Measurements from ENCODE around the gene MED26.

The MED26 gene

DNA sequence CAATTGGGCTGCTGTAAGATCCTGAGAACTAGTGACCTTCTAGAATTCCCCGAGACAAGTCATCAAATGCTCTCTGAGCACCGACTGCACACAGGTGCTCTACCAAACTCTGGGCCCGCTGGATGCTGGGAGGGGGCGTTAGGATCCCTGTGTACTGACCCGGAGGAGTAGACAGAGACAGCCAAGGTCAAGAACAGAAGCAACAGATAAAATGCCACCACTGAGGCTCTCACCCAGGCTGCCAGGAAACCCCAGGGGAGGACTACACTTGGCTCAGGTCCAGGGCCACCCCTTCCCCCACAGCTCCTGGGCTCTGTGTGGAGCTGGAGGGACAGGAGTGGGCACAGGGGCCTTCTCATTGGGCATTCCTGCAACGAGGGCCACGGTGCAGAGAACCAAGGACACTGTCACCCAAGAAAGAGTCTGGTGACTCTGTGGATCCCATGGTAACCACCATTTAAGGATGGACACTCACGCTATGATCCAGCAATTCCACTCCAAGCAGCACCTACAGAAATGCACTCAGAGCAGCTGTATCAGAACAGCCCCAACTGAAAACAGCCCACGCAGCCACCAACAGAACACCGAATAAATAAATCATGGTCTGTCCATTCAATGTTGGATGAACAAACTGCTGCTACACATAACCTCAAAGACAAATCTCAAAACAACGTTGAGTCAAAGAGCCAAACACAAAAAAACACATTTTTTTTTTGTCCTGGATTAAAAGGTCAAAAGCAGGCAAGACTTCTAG lies 39.0 kb downstream of the MED26 start:
- DNase-seq (ENCODE audit: low spot score) = no peak

DNA sequence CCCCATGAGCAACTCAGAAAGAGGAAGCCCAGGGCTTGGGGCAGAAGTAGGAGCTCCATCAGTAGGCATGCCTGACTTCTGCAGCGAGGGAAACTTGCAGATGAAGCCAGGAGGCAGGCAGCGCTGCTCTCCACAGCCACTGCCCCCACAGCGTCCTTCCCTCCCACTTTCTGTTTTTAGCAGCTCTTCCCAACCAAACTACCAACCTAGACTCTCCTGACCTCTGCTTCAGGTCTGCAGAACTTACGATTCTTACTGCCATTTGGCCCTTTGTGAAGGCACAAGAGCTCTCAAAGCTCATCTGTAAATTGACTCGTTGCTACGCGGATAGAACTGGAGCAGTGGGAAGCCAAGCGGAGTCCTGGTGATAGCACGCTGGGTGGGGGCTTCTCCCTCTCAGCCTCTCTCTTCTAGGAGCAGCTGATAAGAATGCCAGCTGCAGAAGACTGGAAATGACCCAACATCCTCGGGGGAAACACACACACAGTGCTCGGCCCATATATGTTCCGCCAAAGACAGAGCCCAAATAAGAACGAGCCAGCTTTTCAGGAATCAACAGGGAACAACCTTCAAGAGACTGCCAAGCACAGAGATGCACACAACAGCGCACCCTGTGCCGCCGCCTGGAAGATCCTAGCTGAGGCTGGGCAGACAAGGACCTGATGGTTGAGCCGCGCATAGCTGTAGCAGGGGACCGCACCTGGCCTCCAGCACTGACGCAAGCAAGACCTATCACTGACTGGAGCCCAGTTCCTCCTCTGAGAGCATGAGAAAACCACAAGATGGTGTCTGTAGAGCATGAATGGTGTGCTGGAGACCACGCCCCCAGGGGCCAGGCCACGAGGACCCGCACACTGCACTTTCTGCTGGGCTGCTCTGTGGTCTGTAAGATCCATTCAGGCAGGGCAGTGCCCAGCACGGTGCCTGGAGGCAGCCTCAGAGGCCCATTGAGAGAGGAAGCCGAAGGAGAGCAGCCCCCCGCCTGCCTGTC lies 39.9 kb downstream of the MED26 start:
- peak; percentile 55 for DNase-seq (ENCODE audit: low spot score)

DNA sequence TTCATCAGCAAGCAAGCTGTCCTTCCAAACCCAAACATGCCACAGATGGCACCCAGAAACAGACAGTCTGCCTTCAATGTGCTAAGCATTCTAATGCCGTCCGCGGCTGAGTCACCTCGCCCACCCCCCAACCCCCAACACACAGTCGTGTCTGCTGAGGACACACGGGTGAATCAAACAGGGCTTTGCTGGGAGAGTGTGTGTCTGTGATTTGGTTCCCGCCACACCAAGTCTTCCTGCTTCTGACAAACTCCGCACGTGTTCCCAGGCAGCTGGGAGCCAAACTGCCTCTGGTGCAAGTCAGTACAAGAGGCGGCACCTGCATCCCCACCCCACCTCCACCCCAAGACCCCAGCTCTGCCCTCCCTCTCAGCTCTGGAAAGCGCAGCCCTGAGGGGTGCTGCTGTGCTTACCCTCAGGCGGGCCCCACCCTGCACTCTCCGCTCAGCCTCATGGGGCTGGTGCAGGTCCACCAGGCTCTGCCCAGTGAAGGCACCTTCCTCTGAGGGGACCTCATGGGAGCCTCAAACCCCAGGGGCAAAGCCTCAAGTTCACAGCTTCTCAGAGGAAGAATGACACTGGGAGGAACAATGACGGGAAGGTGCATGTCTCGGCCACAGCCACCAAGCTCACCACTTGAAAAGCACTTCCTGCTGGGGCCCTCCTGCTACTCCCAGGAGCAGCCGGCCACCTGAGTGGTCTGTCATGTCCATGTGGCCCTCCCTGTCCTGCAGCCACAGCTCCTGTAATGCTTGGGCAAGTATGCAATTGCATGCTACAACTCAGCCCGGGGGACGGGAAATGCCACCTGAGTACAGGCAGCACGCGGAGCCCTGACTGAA lies 40.8 kb downstream of the MED26 start:
- DNase-seq (ENCODE audit: low spot score) = peak; percentile 62

DNA sequence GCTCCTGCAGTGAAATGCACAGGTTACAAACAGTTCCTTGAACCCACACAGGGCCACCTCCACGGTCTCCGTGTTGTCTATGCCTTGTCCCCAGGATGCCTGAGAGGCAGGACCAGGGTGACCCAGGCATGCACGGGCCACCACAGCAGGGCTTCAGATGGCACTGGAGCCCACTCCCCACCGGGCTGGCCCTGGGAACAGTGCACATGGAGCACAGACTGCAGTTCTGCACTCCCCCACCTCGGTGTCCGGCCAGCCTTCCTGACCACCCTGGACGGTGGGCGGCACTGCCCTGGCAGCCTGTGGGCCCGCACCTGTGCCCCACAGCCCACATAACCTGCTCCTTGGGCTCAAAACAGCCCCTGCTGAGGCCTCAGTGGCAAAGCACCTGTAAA lies 41.5 kb downstream of the MED26 start:
- no peak for DNase-seq (ENCODE audit: low spot score)

DNA sequence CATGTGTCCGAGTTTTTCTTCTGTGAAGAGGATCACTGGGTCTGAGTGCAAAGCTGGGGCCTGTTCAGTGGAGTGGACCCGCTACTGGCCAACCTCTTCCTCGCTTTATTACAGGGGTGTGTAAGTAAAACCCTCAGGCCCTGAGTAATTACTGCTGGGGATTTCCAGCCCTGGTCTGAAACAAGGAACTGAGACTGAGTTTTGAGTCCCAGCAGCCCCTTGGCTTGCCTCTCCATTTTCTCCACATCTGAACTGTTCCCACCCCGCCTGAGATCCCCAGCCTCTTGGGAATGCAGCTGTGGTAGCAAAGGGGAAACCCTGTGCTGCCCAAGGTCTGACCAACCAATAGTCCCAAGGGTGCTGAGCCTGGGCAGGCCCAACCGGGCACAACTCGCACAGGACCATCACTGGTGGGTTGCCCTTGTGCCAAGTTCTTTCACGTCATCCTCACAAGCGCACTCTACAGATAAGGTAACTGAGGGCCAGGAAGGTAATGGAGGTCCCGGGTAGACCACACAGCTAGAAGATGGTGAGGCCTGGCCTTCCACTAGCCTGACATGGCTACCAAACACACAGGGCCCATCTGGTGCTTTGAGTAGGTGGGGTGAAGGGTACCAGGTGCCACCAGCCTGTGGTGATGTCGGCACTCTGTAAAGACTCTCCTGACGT lies 42.1 kb downstream of the MED26 start:
- peak; percentile 24 for DNase-seq (ENCODE audit: low spot score)

DNA sequence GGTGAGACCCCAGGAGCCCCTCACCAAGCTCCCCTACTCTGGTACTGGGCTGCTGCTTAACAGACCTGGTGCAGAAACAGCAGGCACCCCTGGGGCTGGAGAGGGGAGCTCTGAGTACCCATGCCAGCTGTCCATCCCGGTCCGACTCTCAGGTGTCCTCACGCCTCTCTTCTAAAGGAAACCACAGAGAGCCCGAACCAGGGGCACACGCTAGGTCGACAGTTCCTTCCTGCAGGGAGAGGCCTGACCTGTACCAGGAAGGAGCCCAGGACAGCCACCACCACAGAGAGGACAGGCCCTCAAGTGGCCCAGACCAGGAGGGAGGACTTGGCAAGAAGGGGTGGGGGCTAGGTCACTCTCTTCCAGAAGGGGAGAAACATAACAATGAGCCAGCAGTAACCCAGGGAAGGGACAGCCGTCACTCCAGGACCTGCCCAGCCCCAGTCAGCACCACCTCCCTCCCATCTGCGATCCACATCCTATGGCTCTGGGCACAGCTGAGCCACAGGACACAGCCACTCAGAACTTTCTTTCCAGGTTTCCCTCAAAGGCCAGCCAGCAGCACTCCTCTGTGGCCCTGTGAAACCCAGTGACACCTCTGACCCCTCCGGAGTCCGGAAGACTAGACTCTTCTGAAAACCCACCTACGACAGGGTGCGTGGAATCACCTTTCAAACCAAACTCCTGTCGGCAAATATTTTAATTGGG lies 42.8 kb downstream of the MED26 start:
- DNase-seq (ENCODE audit: low spot score) = no peak

DNA sequence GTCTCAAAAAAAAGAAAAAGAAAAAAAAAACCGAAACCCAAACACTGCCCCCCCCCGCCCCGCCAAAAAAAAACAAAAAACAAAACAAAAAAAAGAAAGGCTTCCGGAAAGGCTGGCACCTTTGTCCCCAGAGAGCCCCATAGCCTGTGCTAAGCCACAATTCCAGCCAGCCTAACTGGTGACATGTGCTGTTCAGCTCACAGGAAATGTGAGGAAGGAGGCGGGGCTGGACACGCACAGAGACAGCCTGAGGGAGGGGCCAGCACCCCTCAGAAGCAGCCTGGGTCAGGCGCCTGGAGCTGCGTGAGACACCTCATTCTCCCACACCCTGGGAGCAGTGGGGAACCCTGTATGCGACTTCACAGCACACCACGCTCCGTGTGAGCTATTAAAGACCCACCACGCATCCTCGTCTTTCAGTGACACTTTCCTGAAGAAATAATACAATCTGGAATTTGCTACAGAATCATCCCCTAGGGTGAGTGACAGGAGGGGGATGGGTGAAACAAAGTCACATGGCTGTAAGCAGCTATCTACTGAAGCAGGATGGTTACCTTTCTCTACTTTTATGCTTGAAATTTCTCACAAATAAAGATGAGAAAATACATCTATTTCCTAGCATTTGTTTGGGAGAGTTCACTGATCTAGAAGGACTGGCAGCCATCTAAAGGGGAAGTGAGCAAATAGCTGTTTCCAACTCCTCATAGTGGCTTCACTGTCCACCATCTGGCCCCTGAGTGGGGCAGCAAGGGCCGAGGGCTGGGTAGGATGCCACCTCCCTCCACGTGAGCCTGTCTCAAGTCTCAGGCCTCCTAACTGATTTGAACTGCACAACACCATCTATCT lies 43.5 kb downstream of the MED26 start:
- peak; percentile 89 for DNase-seq (ENCODE audit: low spot score)

DNA sequence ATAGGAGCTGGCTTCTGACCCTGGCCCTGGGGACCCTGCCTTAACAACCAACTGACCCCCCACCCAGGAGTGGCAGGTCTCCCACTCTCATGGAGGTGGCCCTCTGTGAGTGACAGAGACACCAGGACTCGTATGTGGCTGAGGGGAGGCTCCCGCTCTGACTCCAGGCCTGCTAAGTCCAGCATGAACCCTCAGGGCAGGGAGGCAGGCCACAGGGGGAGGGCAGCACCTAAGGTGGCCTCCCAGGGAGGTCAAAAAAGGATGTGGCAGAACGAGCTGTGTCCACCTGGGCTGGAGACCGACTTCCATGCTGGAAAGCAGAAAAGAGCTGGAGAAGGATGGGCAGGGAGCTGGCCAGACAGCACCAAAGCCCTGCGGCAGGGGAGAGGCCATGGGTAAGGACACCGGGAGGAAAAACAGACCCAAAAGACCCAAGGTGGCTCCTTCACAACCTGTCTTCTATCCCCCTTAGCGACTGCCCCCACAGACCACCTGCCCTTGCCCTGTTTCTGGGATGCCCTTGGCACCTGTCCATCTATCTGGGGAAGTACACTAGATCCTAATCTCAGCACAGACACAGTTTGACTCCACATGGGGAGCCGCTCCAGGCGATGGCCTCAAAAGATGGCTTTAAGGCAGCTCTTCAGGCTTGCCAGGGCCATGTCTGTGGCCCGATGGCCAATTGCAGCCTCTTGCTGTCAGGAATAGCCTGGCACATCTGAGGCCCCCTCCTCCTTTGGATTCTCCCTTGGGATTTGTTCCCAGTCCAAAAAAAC lies 45.3 kb downstream of the MED26 start:
- no peak for DNase-seq (ENCODE audit: low spot score)

DNA sequence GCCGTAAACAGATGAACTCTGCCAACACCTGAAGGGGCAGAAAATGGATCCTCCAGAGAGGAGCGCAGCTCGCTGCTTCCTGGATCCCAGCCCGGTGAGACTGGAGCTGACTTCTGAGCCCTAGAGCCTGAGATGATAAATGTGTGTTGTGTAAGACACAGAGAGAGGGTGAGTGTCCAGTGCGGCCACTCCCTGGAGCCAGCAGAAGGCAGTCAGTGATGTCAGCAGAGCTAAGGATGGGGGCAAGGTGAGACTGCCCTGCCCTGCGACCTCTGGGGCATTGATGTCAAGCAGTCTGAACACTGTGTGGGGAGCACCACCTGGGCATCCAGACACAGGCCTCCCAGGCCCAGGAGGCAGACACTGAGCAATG lies 46.0 kb downstream of the MED26 start:
- no peak for DNase-seq (ENCODE audit: low spot score)

DNA sequence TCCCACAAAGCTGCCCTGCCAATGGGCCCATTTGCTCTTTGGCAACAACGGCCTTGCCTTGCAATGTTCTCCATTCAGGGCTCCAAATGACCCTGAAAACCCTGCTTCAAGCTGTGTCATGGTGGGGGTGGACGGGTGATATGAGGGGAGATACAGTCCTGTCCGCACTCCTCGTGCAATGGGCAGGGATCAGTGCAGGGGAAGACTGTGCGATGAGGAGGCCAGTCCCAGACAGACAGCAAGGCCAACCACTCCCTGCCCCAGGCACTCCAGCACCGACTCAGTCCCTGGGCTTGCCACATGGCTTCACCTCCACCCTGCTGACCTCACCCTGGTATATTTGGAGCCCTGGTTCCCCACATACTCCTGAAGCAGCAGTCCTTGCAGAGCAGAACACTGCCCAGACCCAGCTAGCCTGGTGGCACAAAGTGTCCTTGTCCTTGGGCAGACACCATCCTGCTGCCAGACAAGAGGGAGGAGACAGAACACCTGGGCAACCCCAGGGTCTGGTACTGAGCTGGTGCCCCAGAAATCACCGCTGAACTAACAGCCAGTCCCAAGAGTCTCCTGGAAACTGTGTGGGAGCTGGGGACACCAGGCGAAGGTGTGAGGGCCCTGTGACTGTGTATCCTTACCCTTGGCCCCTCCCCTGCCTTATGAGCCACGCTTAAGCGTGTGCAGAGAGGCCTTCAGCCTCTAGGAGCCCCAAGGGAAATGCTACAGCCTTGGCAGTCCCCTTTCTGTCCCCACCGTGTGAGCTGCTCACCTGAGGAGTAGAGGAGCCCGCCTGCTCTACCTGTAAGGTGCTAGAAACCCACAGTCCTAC lies 46.6 kb downstream of the MED26 start:
- DNase-seq (ENCODE audit: low spot score) = no peak

DNA sequence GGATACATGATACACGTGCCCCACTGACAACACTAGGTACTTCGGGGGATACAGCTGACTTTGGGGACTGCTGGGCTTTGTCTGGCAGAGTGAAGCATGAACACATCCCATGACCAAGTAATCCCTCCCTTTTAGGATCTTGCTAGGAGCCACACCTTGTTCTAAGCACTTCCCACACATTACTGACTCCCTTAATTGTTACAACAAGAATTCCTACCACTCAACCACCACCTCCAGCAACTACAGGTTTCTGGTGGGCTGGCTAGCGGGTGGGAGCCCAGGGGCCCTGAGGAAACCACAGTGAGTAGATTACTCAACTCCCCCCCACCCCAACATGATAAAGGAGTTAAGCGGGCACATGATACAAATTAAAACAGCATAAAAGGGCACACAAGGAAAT lies 48.6 kb downstream of the MED26 start:
- DNase-seq (ENCODE audit: low spot score) = no peak

DNA sequence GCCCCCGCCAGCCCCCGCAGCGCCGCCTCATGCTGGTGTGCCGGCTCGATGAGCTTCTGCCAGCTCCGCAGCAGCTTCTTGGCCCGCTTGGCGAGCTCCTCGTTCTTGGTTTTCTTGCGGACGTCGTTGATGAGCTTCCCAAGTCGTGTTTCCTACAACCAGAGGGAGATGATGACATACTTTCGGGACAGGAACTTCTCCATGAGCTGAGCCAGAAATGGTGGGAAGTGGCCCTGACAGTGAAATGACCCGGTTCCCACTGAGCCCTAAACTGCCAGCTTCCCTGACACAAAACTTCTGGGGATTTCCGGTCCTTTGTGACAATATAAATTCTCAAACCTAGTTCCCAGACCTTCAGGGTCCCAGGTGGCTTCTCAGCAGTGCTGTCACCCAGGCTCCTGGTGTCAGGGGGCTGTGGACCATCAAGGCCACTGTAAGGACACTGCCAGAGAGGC lies 50.4 kb downstream of the MED26 start:
- DNase-seq (ENCODE audit: low spot score) = no peak

DNA sequence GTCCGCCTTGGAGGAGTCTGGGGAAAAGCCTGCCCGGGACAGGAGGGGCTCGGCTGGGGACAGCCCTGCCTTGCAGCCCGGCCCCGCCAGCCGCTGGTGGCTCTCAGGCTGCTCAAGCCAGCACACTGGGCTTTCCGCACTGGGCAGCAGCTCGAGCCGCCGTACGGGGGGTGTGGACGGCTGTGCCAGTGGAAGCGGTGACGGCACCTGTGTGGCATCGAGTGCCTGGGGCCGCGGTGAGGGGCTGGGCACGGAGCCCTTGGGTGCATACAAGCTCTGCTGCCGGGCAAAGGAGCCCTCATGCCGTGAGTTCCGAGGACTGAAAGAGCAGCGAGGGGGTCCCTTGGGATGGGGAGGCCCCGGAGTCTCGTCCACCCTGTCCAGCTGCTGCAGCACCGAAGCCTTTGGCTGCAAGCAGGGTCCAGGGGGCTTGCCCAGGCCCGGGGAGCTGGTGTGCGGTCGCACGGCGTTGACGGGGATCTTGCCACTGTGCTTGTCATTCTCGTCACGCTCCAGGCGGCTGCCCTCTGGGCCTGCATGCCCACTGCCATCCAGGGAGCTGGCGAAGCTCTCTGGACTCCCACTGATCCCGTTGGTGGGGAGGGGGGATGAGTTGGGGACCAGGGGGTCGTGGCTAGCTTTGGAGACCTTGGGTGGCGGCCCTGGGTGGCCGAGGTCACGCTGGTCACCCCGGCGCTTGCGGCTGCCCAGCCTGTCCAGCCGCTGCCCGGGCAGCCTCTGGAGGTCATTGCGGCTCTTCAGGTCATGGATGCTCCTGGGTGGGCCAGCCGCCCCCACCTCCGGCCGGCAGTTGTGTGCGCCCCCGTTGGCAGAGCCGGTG lies 51.1 kb downstream of the MED26 start:
- no peak for DNase-seq (ENCODE audit: low spot score)

DNA sequence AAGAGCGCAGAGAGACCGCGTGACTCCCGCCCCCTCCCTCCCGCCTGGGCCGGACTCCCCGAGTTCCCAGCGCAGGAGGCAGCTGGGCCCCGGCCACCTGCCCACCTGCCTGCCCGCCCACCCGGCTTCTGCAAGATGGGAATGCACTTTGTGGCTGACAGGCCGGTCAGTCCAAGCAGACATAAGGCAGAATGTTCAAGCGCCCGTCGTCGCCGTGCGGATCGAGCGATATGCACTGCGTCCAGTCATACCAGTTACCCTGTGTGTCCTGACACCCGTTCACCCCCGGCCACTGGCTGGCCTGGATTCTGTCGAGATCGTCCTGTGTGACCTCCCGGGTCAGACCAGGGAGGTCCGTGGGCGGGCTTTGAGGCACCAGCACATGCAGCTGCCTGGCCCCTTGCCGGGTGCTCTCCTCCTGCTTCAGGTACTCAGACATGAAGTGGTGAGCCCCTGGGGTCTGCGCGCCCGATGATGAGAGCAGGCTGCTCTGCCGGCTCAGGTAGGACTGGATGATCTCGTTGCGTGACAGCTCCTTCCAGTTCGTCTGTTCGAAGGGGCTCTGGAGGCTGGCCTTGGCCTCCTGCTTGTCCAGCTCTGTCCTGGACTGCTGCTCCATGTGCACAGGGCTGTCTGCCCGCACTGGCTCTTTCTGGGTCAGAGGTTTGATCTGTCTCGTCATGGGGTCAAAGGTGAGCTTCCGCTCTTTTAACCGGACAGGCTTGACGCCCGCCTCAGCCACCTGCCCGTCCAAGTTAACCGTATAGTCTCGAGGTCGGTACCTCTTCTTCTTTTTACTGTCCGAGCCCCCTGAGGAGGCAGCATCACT lies 51.9 kb downstream of the MED26 start:
- no peak for DNase-seq (ENCODE audit: low spot score)

DNA sequence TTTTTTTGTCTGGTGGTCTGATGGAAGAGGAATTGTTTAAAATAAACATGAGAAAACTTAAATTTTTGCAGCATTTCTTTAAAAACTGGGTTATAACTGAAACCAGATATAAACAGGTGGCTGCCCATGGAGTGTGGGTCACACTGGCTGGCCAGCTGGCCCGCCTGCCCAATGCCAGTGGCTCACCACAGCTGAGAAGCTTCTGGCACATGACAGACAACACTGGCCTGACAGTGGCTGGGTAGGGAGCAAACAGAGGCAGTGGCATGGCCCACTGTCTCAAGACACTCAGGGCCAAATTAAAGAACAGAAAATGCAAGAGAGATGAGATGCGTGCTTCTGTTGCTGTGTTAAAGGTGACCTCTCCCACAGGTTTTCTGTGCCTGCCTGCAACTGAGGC lies 52.7 kb downstream of the MED26 start:
- DNase-seq (ENCODE audit: low spot score) = no peak

DNA sequence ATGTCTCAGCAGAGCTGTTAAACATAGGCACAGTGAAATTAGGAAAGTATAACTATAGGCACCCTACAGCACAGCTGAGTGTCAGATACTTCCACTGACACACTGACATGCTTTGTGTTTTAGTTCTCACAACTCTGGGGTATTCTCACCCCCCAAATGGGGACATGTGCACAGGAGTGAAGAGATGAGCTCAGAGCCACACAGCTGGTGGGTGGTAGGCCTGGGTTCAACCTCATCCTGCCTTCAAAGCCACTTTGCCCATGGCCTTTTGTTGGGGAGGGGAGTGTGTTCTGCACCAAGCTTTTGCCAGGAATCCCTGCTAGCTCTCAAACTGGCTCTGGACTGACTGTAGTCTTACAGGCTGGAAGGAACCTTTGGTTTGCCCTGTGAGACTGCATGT lies 54.1 kb downstream of the MED26 start:
- no peak for DNase-seq (ENCODE audit: low spot score)

DNA sequence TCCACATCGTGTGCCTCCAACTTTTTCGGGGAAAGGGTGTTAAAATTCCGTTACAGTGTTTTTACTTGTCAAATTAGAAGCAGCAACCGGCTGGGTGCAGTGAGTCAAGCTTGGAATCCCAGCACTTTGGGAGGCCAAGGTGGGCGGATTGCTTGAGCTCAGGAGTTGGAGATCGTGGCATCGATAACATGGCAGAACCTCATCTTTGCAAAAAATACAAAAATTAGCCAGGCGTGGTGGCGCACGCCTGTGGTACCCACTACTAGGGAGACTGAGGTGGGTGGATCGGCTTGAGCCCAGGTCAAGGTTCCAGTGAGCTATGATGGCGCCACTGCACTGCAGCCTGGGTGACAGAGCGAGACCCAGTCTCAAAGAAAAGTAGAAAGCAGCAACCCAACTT lies 54.7 kb downstream of the MED26 start:
- no peak for DNase-seq (ENCODE audit: low spot score)

Measured in CD4-positive, alpha-beta T cell treated with Interleukin-6 at 100 ng/mL for 8 hours (primary cell).